Stimulated activated CD8-positive, alpha-beta memory T cell treated with anti-CD3 and anti-CD28 coated beads, Interleukin-4, amount 100 ng/mL, for 1 hour (primary cell): Measurements from ENCODE around the gene SLC1A1.

ENCODE experiments used
- DNase-seq, 2 donors: peaks; one replicate each; pipeline ENCODE4 v3.0.0-alpha.2; 2020; ENCODE audit warnings: low read depth in 2 of 2, low spot score in 1 of 2

Gene SLC1A1

DNA sequence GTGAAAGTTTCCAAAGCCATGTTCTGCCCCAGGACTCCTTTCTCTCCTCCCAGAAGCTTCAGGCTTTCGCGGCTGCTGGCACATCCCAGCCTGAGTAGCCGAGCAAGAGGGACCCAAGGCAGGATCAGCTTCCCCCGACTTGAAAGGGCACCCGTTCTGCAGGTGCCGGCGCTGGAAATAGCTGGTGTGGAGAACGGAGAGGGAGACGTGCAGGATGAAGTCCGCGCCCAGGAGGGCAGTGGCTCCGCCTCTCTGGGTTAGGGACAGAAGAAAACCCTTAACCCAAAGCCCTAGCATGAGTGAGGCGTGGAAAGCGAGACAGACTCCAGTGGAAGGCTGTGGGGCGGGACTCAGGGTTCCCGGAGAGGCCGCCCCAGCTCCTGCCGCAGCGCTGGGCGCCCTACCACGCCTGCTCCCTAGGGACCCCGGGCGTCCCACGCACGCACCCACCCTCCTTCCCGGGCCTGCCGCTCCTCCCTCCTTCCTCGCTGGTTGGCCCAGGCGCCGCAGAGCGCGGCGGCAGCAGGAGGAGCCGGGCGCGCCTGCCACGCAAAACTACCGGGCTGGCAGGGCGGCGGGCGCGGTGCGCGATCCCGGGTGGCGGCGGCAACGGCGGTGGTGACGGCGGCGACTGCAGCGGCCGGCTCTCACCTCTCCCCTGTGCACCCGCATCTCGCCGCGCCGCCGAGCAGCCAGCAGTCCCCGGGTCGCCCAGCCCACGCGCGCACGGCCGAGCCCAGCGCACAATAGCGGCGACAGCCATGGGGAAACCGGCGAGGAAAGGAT, at the start of gene SLC1A1:
SLC1A1 (plus strand) TSS at position 550 of the 786 bp plus-strand sequence; CDS start at position 762, 212 bp downstream.
- no peak for DNase-seq

DNA sequence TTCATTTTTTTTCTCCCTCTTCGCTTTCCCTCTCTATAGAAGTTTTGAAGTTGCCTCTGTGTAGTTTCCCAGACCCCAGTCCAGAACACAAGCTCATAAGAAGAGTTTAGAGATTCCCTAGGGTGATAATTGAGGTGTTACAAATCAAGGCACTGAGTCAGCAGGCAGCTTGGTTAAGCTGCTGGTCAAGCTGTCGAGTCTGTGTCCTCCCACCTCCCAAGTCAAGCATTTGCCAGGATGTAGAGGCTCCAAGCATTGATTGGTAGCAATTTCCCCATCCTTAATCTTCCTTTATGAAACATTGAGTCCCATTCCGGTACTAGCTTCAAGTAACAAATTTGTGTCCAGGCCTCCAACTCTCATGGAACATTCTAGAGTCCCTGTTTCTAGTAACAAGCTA, 47.5 kb upstream of the SLC1A1 start:
- no peak for DNase-seq

DNA sequence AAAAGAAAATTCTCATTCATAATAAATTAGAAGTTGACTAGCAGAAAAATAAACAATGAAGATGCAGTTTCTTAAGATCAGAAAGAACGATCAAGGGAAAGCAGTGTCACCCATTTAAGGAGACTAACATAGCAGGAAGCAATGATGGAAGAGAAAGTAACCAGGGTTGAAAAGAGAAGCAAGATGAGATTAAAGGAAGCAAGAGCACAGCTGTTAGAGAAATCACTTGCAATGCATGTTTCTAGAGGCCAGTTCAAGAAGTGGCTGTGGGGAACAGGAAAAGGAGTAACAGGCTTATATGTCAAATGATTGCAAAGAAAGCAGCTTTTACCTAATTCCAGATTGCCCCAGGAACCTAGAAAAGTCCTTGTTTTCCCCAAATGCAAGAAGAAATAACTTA, 46.8 kb upstream of the SLC1A1 start:
- DNase-seq: no peak

DNA sequence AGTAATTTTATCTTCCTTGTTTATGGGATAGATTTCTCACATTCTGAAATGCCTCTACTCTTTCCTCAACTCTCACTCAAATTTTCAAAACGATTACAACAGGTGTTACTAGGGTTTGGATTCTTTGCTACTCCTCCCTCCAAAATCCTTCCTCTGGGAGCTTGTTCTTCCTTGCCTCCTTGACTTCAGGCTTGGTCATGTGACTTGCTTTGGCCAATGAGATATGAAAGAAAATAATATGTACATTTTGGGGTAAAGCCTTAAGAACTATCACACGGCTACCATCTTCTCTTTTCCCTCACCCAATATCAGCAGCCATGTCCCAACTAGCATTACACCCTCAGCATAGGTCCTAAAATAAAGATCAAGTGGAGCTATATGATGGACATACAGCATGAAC, 28.8 kb upstream of the SLC1A1 start:
- no peak for DNase-seq

DNA sequence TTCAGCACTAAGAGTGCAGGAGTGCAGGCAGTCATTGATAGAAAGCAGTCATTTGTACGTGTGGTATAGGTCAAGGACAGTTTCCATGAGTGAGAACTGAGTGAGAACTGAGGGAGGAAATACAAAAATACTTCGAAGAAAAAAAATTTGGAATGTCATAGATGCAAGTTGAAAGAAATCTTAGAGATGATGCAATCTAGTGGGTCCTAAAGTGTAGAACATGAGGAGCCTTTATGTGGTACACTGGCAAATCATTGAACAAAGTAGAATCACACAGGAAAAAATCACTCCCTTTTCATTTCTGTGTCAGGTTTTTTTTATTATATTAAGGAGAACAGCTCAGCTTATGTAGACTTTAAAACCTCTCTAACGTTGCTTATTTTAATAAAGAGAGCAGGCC, 26.4 kb upstream of the SLC1A1 start:
- no peak for DNase-seq

DNA sequence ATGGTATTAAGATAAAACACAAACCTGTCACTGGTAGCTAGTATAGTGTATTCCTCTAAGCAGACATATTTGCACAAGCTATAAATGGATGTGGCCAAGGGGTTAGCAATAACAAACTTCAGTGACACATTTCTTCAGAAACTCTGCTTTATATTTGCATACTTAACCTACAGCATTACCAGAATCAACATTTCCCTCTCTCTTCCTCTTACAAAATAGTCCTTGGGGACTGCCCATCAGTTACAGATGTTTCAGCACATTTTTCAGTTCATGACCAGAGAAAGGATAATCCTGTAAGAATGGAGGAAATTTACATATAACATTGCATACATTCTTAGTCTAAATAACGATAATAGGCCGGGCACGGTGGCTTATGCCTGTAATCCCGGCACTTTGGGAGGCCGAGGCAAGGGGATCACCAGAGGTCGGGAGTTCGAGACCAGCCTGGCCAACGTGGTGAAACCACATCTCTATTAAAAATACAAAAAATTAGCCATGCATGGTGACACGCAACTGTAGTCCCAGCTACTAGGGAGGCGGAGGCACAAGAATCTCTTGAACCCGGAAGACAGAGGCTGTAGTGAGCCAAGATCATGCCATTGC, 25.3 kb upstream of the SLC1A1 start:
- no peak for DNase-seq

DNA sequence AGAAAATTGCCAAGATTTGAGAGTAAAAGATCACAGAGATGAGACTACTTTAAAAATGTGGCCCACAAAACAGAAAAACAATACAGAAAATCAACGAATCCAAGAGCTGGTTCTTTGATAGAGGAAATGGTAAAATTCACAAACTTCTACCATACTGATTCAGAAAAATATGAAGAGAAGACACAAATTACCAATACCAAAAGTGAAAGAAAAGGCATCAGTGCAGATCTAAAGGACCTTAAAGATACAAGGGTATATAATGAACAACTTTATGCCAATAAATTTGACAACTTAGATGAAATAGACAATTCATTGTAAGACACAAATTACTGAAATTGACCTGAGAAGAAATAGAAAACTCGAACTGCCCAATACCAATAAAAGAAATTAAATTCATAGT, 24.4 kb upstream of the SLC1A1 start:
- no peak for DNase-seq

DNA sequence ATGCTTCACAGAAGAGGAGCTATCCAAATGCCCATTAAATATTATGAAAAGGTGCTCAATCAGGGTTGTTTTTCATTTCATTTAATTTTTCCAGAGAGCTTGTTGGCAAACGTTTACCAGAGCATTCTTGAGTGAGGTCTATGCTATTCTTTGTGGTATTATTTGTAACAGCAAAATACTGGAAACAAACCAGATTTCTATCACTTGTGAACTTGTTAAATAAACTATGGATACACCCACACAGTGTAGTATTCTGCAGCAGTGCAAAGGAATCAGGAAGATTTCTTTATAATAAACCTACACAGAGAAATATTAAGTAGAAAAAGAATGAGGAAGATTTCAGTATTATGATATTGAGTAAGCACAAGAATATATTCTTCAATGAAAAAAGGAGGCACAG, 15.0 kb upstream of the SLC1A1 start:
- no peak for DNase-seq

DNA sequence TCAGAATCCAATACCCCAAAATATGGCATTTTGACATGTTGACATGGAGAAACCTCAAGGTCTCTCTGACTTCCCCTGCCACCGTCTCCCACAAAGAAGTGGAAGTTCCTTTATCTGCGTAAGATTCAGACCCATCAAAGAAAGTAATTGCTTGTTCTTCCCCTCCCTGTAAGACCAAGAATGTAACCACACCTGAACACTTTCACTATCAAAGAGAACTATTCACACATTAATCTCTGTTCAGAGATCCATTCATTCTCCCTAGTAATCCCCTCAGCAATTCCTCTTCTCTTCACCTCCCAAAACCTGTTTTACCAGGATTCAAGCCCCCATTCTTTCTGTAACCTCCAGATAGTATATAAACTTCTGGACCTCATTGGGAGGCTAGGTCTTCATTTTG, 4.1 kb upstream of the SLC1A1 start:
- no peak for DNase-seq

DNA sequence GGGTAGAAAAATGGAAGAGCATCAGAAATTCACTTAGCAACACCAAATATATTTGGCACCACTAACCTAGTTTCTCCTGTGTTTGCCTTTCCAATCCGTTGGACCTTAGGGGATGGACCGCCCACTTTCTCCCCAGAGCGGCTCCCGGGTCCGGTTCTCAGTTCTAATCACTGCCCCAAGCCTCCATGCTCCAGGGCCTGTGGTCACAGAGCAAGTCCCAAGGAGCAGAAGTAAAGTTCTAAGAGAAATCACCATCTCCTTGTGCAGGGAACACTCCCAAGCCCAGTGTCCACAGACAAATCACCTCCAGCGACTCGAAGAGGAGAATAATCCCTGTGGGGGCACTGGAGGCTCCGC, 728 bp upstream of the SLC1A1 start:
- DNase-seq: no peak

DNA sequence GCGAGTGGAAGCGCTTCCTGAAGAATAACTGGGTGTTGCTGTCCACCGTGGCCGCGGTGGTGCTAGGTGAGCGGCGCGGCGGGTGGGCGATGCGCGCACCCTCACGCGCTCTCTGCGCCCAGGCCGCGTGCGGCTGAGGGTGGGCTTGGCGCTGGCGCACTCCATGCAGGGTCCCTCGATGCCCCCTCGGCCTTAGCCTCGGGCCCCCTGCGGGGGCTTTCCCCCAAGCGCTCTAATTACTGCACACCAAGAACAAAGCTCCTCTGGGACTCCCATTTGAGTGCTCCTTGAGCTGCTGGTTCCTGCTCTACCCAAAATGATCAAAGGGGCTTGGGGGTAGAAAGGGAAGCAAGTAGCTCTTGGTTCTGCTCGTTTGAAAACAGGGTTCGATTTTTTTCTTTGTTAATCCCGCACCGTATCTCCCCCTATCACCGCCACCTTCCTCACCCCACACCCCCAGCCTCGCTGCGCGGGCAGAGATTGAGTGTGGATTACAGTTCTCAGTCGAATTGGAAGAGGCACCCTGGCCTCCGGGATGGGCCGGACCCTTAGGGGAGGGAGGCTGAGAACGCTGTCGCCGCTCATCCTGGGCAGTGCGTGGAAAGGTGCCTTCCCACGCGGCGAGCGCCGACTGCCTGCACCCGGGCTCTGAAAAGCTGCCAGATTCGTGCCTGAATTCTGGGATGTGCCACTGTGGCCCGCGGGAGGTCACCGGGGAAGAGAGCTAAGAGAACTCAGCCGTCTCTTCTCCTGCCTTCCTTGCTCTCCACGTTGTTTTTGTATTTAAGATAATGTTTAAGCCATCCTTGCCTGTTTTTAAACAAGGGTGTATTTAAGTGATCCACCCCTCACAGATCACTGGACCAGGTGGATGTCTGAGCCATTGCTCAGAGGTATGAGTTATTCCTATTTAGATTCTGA, 697 bp downstream of the SLC1A1 start:
- DNase-seq: no peak

DNA sequence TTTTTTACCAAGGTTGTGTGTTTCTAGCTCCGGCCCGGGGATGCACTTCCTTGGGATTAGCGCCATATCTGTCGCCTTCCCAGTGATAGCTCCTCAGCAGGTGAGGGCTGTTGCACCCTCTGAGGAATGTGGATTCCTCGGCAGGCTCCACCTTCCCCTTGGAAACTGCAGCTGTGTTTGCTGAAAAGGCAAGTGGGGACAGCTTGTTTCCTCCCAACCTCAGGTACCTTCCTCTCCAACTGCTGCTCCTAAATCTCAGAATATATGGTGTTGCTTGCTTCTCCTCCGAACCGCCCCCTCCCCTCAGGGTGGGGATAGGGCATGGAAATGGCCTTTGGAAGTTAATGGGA, 1.3 kb downstream of the SLC1A1 start:
- no peak for DNase-seq

DNA sequence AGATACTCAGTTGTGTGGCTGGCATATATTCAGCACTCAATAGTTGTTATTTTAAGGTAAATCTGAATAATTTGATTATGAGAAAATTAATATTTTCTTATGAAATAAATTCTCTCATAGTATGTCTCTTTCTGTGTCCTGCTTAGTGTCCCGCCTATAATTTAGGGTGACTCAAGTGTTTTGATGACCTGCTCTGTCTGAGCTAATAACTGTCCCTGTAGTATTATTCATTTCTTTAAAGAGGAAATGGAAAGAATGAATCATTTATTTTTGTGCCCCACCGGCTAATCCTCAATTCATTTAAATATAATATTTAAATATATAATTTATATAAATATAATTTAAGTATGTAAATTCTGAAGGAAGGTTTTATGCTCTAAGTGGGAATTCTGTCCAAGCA, 4.1 kb downstream of the SLC1A1 start:
- DNase-seq: no peak

DNA sequence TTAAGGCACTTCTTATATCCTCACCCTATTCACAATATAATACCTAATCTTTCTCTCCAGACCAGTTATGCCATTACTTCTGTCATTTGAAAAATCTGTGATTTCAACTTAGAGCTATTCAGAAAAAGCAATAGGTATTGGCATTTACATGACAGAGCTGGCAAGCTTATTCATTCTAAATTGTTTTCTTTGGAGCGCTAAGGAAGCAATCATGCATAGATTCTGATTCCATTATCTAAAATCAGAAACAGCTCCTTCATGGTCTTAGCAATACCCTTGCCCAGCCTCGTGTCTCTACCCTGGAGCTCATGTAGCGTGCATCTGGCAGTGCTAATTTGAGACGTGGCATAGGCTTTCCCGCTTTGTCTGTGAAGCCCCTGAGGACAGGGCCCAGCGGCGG, 4.5 kb downstream of the SLC1A1 start:
- no peak for DNase-seq

DNA sequence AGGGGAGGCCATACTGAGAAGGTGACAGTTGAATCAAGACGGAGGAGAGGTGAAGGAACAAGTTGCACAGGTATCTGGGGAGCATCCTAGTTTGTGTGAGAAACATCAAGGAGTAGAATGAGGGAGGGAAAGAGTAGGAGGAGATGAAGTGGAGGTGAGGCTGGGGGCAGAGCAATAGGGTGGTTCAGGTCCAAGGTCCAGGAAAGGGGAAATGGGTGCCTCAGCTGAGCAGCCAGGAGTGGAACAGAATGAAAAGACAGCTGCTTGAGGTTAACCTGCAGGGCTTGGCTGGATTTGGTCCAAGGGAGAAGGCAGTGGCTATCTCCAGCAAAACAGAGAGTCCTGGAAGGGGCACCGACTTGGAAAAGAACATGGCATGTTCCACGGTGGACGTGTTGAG, 5.3 kb downstream of the SLC1A1 start:
- DNase-seq: no peak

DNA sequence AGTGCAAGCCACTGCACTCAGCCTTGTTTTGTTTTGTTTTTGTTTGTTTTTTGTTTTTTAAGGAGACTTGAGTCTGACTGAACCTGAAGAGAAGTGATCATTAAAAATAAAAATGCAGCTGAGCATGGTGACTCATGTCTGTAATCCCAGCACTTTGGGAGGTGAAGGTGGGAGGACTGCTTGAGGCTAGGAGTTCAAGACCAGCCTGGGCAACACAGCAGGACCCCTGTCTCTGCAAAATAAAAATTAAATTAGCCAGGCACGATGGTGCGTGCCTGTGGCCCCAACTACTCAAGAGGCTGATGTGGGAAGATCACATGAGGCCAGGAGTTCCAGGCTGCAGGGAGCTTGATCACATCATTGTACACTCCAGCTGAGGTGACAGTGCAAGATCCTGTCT, 6.2 kb downstream of the SLC1A1 start:
- DNase-seq: no peak

DNA sequence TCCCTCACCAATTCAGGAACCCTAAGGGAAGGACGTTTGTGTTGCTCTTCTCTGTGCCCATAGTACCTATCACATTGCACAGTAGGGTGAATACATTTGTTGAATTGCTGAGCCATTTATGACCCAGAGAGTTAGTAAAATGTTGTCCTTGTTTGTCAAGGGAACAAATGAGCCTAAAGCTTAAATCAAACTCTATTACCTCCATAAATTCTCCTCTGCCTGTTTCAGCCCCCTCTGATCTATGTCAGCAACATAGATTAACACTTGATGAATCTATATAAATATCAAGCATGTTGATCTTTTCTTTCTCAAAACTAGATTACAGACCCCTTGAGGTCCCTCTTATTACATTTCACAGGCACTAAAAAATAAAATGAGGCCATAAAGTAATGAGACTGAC, 7.1 kb downstream of the SLC1A1 start:
- DNase-seq: no peak

DNA sequence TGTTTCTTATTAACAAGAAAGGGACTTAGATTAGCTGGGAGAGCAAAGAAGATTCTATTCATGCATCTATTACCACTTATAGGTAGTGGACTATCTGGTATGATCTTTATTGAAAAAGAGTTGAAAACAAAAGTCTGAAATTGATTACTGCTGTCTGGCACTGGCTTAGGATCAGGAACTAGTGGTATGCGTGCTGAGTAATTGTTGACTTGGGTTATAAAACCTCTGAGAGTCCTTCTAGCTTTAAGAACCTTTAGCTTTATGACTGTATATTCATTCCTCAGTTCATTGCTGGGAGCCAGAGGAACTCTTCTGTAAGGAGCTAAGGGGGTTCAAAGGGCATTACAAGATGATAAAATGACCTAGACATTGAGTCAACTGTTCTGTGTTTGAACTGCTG, 7.6 kb downstream of the SLC1A1 start:
- no peak for DNase-seq

DNA sequence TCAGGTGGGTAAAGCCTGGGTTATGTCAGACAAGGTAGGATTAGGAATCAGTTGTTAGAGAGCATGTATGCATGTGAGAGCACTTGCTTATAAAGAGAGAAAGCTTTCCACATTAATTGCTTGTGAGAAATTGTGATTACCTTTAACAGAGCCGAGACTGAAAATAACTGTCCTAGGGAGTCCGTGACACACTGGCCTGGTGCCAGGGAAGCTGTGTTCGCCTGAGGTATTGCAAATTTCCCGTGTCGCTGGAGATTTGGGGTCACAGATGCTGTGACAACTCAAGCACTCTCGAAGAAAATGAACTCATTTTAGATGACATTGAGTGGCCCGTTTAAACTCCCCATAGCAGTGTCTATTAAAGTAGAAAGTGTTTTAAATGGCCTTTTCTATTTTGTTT, 9.6 kb downstream of the SLC1A1 start:
- DNase-seq: no peak

DNA sequence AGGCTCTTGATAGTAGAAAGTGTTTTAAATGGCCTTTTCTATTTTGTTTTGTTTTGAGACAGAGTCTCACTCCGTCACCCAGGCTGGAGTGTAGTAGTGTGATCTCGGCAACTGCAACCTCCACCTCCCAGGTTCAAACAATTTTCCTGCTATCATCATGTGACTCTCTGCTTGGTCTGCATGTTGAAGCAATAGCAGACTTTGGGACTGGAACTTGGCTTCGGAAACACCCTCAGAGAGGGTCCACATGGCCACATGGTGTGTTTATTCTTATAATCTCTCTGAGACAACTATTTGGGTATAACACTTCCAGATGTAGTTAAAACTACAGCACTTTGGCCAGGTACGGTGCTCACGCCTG, 10.9 kb downstream of the SLC1A1 start:
- no peak for DNase-seq

DNA sequence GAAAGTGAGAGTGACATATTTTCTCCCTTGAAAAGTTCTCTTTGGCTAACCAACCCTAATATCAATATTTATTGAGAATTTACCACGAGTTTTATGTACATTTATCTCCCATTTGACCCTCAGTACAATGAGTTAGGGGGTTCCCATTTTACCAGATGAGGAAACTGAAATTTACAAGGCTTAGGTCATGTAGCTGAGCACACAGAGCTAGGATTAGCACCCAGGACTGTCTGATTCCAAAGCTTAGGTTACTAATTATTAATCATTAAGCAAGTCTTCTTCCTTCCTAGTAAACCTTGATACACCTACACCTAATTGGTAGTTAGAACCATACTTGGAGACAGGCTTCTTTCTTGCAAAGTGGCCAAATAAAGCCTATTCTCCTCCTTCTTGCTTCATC, 12.2 kb downstream of the SLC1A1 start:
- no peak for DNase-seq

DNA sequence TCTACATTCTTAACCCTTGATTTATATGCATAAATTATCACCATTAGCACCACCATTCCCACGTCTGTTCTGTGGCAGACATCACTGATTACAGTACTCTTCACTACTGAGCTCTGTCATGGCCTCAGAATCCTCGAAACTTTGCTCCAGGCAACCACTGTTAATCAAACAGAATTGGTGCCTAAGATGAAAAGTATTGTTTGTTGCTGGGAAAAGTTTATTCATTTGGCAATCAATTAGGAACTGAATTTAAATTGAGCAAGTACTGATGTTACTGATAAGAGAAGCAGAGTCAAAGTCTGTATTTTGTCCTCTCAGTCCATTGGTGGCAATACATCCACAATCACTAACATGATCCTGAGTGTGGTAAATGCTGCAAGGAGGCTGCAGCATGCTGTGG, 12.8 kb downstream of the SLC1A1 start:
- DNase-seq: no peak
